Astrocyte (in vitro differentiated cells and primary cell): ENCODE measurements around the gene ZBTB34. TPM values are rescaled to one million over a fixed set of nuclear protein-coding genes. Genes with fewer than 3 reads are reported as not detected.

Experiments
- DNase-seq: peaks from one replicate; pipeline ENCODE4 v3.0.0-alpha.2; 2010; ENCODE audit warnings: low read depth
- FAIRE-seq: peaks from 2 replicates; lab custom pipeline; 2011; peaks lifted over from hg19 to GRCh38; lab: Jason Lieb, UNC
- H2AFZ ChIP-seq: 2 replicates; pipeline ENCODE4 v1.6.0; 2012; ENCODE audit warnings: low read depth, low read length, inconsistent platforms
- H3K27ac ChIP-seq: 2 replicates; pipeline ENCODE4 v1.5.1; 2011; ENCODE audit warnings: low read depth, low read length, inconsistent platforms
- H3K27me3 ChIP-seq: 2 replicates; pipeline ENCODE4 v1.6.0; 2011; ENCODE audit warnings: low read length, inconsistent platforms; ENCODE audit not compliant: insufficient read depth
- H3K36me3 ChIP-seq: 2 replicates; pipeline ENCODE4 v1.5.1; 2011; ENCODE audit warnings: low read length, inconsistent platforms; ENCODE audit not compliant: insufficient read depth
- H3K4me1 ChIP-seq: 2 replicates; pipeline ENCODE4 v1.5.1; 2011; ENCODE audit warnings: low read length, inconsistent platforms; ENCODE audit not compliant: insufficient read depth
- H3K4me2 ChIP-seq: 2 replicates; pipeline ENCODE4 v1.6.0; 2012; ENCODE audit warnings: low read length, inconsistent platforms
- H3K4me3 ChIP-seq: 2 replicates; pipeline ENCODE4 v1.5.1; 2011; ENCODE audit warnings: low read depth, mild to moderate bottlenecking, low read length, inconsistent platforms; ENCODE audit not compliant: insufficient read depth
- H3K79me2 ChIP-seq: 2 replicates; pipeline ENCODE4 v1.6.0; 2012; ENCODE audit warnings: mild to moderate bottlenecking, low read length, inconsistent platforms; ENCODE audit not compliant: insufficient read depth
- H3K9ac ChIP-seq: 2 replicates; pipeline ENCODE4 v1.6.0; 2012; ENCODE audit warnings: mild to moderate bottlenecking, low read length, inconsistent platforms
- H3K9me3 ChIP-seq: 2 replicates; pipeline ENCODE4 v1.5.1; 2012; ENCODE audit warnings: low read depth, mild to moderate bottlenecking, low read length, inconsistent platforms; ENCODE audit not compliant: insufficient read depth
- H4K20me1 ChIP-seq: 2 replicates; pipeline ENCODE4 v1.6.0; 2012; ENCODE audit warnings: low read length, inconsistent platforms; ENCODE audit not compliant: insufficient read depth
- H3K27ac Mint-ChIP-seq: one replicate; pipeline ENCODE4 v1.8.0; 2021; ENCODE audit warnings: mild to moderate bottlenecking, mixed read lengths; ENCODE audit not compliant: unreplicated experiment
- H3K27me3 Mint-ChIP-seq: one replicate; pipeline ENCODE4 v1.8.0; 2021; ENCODE audit warnings: low read depth, mixed read lengths; ENCODE audit not compliant: unreplicated experiment
- H3K36me3 Mint-ChIP-seq: one replicate; pipeline ENCODE4 v1.8.0; 2021; ENCODE audit warnings: low read depth, mixed read lengths; ENCODE audit not compliant: unreplicated experiment
- H3K4me1 Mint-ChIP-seq: one replicate; pipeline ENCODE4 v1.8.0; 2021; ENCODE audit warnings: low read depth, mixed read lengths; ENCODE audit not compliant: unreplicated experiment
- H3K4me3 Mint-ChIP-seq: one replicate; pipeline ENCODE4 v1.8.0; 2021; ENCODE audit warnings: mild to moderate bottlenecking, moderate library complexity, mixed read lengths; ENCODE audit not compliant: unreplicated experiment
- H3K9me3 Mint-ChIP-seq: one replicate; pipeline ENCODE4 v1.8.0; 2021; ENCODE audit warnings: mild to moderate bottlenecking, mixed read lengths; ENCODE audit not compliant: unreplicated experiment
- EZH2 ChIP-seq: IDR thresholded peaks from 2 replicates; pipeline ENCODE4 v1.6.1; 2012; ENCODE audit warnings: mild to moderate bottlenecking, low read length, inconsistent platforms; ENCODE audit not compliant: insufficient read depth
- total RNA-seq: library from RNA; stranded (reverse); gene quantifications from 2 replicates; pipeline ENCODE4 v1.2.1, GENCODE V29; 2021
- TF ChIP-seq, protein P1 (sequence below): IDR thresholded peaks from 2 replicates; pipeline ENCODE4 v1.5.1; 2011; ENCODE audit warnings: low read depth, mild to moderate bottlenecking, inconsistent platforms, low read length, moderate library complexity; ENCODE audit not compliant: insufficient read depth

The ZBTB34 gene
- total RNA-seq, 1 donor from 2014 or later, result 14.7 TPM

DNA sequence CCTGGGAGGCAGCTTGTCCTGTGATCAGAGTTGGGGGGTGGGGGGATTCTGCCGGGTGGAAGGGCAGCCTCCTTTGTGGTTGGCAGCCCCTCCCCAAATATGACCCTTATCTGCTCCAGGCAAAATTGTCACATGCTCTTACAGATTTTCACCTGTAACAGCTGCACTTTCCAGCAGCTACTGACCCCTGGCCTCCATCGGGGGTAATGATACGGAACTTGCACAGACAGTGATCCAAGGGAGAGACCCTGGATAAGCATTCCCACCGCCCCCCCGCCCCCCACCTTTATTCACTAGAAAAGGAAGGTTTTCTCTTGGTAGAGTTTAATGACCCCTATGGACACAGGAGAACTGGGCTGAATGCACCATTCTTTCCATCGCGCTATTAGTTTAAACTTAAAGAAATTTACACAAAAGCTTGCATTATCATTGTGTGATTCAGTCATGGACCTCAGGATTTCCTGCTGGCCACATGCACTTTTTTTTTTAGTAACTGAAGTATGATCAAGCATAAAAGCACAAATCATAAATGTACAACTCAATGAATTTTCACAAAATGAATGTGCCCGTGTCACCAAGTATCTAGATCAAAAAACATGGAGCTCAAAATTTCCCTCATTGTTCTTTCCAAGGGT is 10.7 kb upstream of the ZBTB34 start:
- FAIRE-seq, result no peak
- H3K79me2 ChIP-seq, result no peaks in the 10 kb centered on the region
- no peaks in the 10 kb centered on the region for H3K36me3 ChIP-seq
- Mint-ChIP-seq H3K4me3 (no peak overlapping the region), H3K36me3 (peaks cover 3% of the 10 kb centered on the region), H3K27ac (no peak overlapping the region), H3K27me3 (peaks cover 17% of the 10 kb centered on the region), H3K4me1 (peaks cover 4% of the 10 kb centered on the region), H3K9me3 (peaks cover 2% of the 10 kb centered on the region)
- no peak for DNase-seq
- no peaks in the 10 kb centered on the region for H3K4me1 ChIP-seq
- H3K4me3 ChIP-seq, result no peak overlapping the region
- peaks cover 25% of the 10 kb centered on the region for H3K27me3 ChIP-seq
- TF ChIP-seq EZH2, result no peak
- TF ChIP-seq, protein P1, sequence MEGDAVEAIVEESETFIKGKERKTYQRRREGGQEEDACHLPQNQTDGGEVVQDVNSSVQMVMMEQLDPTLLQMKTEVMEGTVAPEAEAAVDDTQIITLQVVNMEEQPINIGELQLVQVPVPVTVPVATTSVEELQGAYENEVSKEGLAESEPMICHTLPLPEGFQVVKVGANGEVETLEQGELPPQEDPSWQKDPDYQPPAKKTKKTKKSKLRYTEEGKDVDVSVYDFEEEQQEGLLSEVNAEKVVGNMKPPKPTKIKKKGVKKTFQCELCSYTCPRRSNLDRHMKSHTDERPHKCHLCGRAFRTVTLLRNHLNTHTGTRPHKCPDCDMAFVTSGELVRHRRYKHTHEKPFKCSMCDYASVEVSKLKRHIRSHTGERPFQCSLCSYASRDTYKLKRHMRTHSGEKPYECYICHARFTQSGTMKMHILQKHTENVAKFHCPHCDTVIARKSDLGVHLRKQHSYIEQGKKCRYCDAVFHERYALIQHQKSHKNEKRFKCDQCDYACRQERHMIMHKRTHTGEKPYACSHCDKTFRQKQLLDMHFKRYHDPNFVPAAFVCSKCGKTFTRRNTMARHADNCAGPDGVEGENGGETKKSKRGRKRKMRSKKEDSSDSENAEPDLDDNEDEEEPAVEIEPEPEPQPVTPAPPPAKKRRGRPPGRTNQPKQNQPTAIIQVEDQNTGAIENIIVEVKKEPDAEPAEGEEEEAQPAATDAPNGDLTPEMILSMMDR, result no peak
- H3K9me3 ChIP-seq, result no peaks in the 10 kb centered on the region
- H3K27ac ChIP-seq, result no peak overlapping the region
- no peak overlapping the region for H3K4me2 ChIP-seq
- no peak overlapping the region for H3K9ac ChIP-seq
- peaks cover 3% of the 10 kb centered on the region for H4K20me1 ChIP-seq
- no peak overlapping the region for H2AFZ ChIP-seq

DNA sequence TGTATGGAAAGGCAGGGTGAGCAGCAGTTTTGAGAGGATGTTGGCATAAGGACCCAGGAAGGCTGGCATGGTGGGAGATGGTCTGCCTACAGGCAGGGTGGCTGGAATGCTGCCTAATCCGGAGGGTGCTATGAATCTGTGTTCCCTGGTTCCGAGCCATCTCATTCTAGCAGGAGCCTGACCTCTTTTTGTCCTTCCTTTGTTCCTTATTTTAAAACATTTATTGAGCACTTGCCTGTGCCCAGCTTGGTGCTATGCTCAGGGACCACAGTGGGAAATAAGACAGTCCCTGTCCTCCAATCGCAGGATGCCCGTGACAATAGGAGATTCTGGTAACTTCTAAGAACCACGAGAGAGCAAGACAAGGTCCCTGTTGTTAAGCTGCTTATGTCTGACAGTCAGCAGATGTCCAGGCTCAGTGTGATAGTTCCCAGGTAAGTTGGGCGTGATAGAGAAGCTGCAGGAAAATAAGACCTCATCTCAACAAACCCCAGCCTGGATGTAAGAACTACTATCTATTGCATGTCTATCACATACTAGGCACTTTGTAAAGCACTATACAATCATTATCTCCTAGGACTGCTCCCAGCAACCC is 9.1 kb upstream of the ZBTB34 start:
- Mint-ChIP-seq H3K27ac (no peak overlapping the region), H3K27me3 (peaks cover 17% of the 10 kb centered on the region)

More for the DNA sequence above, 9.1 kb upstream of the ZBTB34 start:
- FAIRE-seq (no peak), DNase-seq (no peak)
- no peak overlapping the region for H3K4me2 ChIP-seq
- H4K20me1 ChIP-seq, result peaks cover 3% of the 10 kb centered on the region
- H3K79me2 ChIP-seq, result no peaks in the 10 kb centered on the region
- no peaks in the 10 kb centered on the region for H3K36me3 ChIP-seq
- H3K9ac ChIP-seq, result no peak overlapping the region
- peaks cover 3% of the 10 kb centered on the region for H3K36me3 Mint-ChIP-seq
- H3K9me3 ChIP-seq, result no peaks in the 10 kb centered on the region
- no peaks in the 10 kb centered on the region for H3K4me1 ChIP-seq
- no peak overlapping the region for H2AFZ ChIP-seq
- H3K27ac ChIP-seq, result no peak overlapping the region
- peaks cover 36% of the 10 kb centered on the region for H3K27me3 ChIP-seq
- no peak overlapping the region for H3K4me3 ChIP-seq
- H3K9me3 Mint-ChIP-seq, result peaks cover 2% of the 10 kb centered on the region
- H3K4me1 Mint-ChIP-seq, result peaks cover 4% of the 10 kb centered on the region
- no peak for TF ChIP-seq EZH2
- TF ChIP-seq, protein P1, result no peak
- H3K4me3 Mint-ChIP-seq, result no peak overlapping the region
